SK-N-SH (cell line): ENCODE measurements around the gene PYGB. TPM values are rescaled to one million over a fixed set of nuclear protein-coding genes. Genes with fewer than 3 reads are reported as not detected.
A peak's percentile ranks its signal among the peaks of the same experiment; 100 is the strongest.

Experiments used
- CTCF ChIA-PET: fragments of 300-600, 350-600 bp; formaldehyde crosslinking; extraction: SDS; loops from one replicate; lab custom pipeline; 2021; lab: Yijun Ruan, JAX
- POLR2A ChIA-PET: fragments of 350-600 bp; sonication (Branson Sonifier 250); formaldehyde crosslinking; extraction: SDS; loops from one replicate; lab custom pipeline; 2020; ENCODE audit warnings: antibody characterized with exemption, inconsistent platforms; lab: Yijun Ruan, JAX
- DNase-seq: peaks from one replicate; pipeline ENCODE4 v3.0.0; 2012
- H2AFZ ChIP-seq: fragments of 200-600 bp; sonication (generic); 2 replicates; pipeline ENCODE4 v1.8.1; 2016; ENCODE audit warnings: antibody characterized with exemption, mild to moderate bottlenecking, low read depth
- H3F3A ChIP-seq: fragments of 200-600 bp; sonication (generic); replicated peaks from 2 replicates; pipeline ENCODE3; 2016; ENCODE audit warnings: antibody characterized with exemption, mild to moderate bottlenecking; ENCODE audit not compliant: insufficient read depth
- H3K27ac ChIP-seq, 2 experiments: fragments of 200-500 bp in 1 of 2; fragments of 200-600 bp in 1 of 2; sonication (Bioruptor generic) in 1 of 2; sonication (generic), shearing (Covaris generic) in 1 of 2; 2 replicates each; pipeline versions ENCODE4 v1.5.1 to v1.6.1; 2014 to 2016; ENCODE audit warnings: low read depth in 2 of 2, inconsistent platforms in 1 of 2, low read length in 1 of 2, mild to moderate bottlenecking in 1 of 2, mixed read lengths in 1 of 2
- H3K27me3 ChIP-seq: fragments of 200-600 bp; sonication (generic), shearing (Covaris generic); 2 replicates; pipeline ENCODE4 v1.6.1; 2016; ENCODE audit warnings: mixed run types; ENCODE audit not compliant: insufficient read depth
- H3K36me3 ChIP-seq, 2 experiments: fragments of 200-500 bp in 1 of 2; fragments of 200-600 bp in 1 of 2; sonication (Bioruptor generic) in 1 of 2; sonication (generic) in 1 of 2; replicated peaks in 1 of 2; 2 replicates each; pipeline versions ENCODE3 to v1.5.1; 2014 to 2016; ENCODE audit warnings: low read length in 1 of 2, mild to moderate bottlenecking in 1 of 2; ENCODE audit not compliant: insufficient read depth in 2 of 2, control insufficient read depth in 1 of 2
- H3K4me1 ChIP-seq, 2 experiments: fragments of 200-500 bp in 1 of 2; fragments of 200-600 bp in 1 of 2; sonication (Bioruptor generic) in 1 of 2; sonication (generic), shearing (Covaris generic) in 1 of 2; 2 replicates each; pipeline versions ENCODE4 v1.5.1 to v1.6.1; 2014 to 2016; ENCODE audit warnings: low read depth in 1 of 2, low read length in 1 of 2, mixed run types in 1 of 2; ENCODE audit not compliant: insufficient read depth in 2 of 2, control insufficient read depth in 1 of 2
- H3K4me2 ChIP-seq: fragments of 200-600 bp; sonication (generic), shearing (Covaris generic); 2 replicates; pipeline ENCODE4 v1.6.1; 2017; ENCODE audit warnings: mixed run types
- H3K4me3 ChIP-seq, 2 experiments: fragments of 200-500 bp in 1 of 2; fragments of 200-600 bp in 1 of 2; sonication (Bioruptor generic) in 1 of 2; sonication (generic), shearing (Covaris generic) in 1 of 2; 2 replicates each; pipeline versions ENCODE4 v1.5.1 to v1.8.1; 2014 to 2016; ENCODE audit warnings: low read depth in 2 of 2, inconsistent platforms in 1 of 2, low read length in 1 of 2, mild to moderate bottlenecking in 1 of 2, mixed read lengths in 1 of 2, moderate library complexity in 1 of 2
- H3K79me2 ChIP-seq: fragments of 200-600 bp; sonication (generic); 2 replicates; pipeline ENCODE4 v1.8.1; 2017; ENCODE audit warnings: mild to moderate bottlenecking; ENCODE audit not compliant: insufficient read depth
- H3K9ac ChIP-seq: fragments of 200-600 bp; sonication (generic); 2 replicates; pipeline ENCODE4 v1.6.1; 2017; ENCODE audit warnings: mixed run types
- H3K9me2 ChIP-seq: fragments of 200-600 bp; sonication (generic); 2 replicates; pipeline ENCODE4 v1.6.1; 2017; ENCODE audit warnings: mixed run types
- H3K9me3 ChIP-seq: fragments of 200-600 bp; sonication (generic); 2 replicates; pipeline ENCODE4 v1.6.1; 2017; ENCODE audit warnings: mixed run types, mild to moderate bottlenecking, moderate library complexity
- H4K20me1 ChIP-seq: fragments of 200-600 bp; sonication (generic); 2 replicates; pipeline ENCODE4 v1.6.1; 2017; ENCODE audit warnings: mild to moderate bottlenecking, mixed run types; ENCODE audit not compliant: insufficient read depth
- CHD2 ChIP-seq: fragments of 150-350 bp; IDR thresholded peaks from 2 replicates; pipeline ENCODE4 v1.6.1; 2018; ENCODE audit warnings: low read length; ENCODE audit not compliant: partially characterized antibody
- EP300 ChIP-seq, 2 experiments: IDR thresholded peaks; 2 replicates each; pipeline versions ENCODE4 v1.4.0 to v1.6.1; 2012; ENCODE audit warnings: borderline replicate concordance in 1 of 2, low read depth in 1 of 2, low read length in 1 of 2
- FOSL2 ChIP-seq: IDR thresholded peaks from 2 replicates; pipeline ENCODE4 v1.4.0; 2012; ENCODE audit warnings: low read depth, mild to moderate bottlenecking, moderate library complexity, borderline replicate concordance
- JUND ChIP-seq: IDR thresholded peaks from 2 replicates; pipeline ENCODE4 v1.4.0; 2012
- NFIC ChIP-seq: IDR thresholded peaks from 2 replicates; pipeline ENCODE4 v1.4.0; 2012; ENCODE audit warnings: borderline replicate concordance
- POLR2AphosphoS5 ChIP-seq: IDR thresholded peaks from 2 replicates; pipeline ENCODE4 v1.6.1; 2012; ENCODE audit warnings: low read depth, low read length
- YY1 ChIP-seq: IDR thresholded peaks from 2 replicates; pipeline ENCODE4 v1.4.0; 2012; ENCODE audit warnings: low read depth, mild to moderate bottlenecking
- WGBS: methylation state at CpG from one replicate; pipeline ENCODE4 v1.1.6; 2017; ENCODE audit warnings: low lambda C conversion rate; 5-methylcytosine and 5-hydroxymethylcytosine counted together
- polyA plus RNA-seq, 3 experiments: library from polyadenylated mRNA; depleted of rRNA; stranded (reverse); fragments of >200 nt; gene quantifications; 2 replicates each; pipeline ENCODE4 v1.2.3, GENCODE V29; 2012
- TF ChIP-seq, protein P1 (sequence below): IDR thresholded peaks from 2 replicates; pipeline ENCODE4; 2012
- TF ChIP-seq, protein P2 (sequence below): IDR thresholded peaks from 2 replicates; pipeline ENCODE4 v1.4.0; 2012; ENCODE audit warnings: low read depth
- TF ChIP-seq, protein P3 (sequence below): fragments of 150-350 bp; IDR thresholded peaks from 2 replicates; pipeline ENCODE4 v1.6.1; 2016; ENCODE audit warnings: mild to moderate bottlenecking, low read depth, low read length

Gene PYGB
- polyA plus RNA-seq, 1 of the 3 experiments (the other 2 are of a cell fraction), result 35.8 TPM

DNA sequence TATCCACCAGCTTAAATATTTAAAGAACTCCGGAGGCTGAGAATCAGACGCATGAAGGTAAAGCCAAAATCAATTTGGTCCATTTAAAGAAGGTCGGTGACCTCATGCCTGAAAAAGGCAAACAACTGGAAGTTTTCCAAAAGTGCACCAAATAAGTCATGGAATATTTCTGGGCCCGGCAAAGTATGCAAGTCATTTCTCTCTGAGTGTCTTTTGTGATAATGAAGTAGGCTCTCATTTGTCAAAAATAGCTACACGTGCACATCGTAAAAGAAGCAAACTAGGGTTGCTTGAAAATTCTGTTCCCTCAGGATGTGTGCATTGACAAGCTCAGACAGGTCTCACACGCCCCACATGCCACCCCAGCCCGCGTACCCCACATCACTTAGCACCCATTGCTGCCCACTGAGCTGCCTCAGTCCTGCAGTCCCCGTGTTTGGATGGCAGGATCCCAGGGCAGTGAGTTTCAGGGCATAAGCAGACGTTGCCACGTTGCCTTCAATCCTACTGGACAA lies 20.5 kb upstream of the PYGB start:
- CTCF ChIA-PET, result interaction anchor here (1.4 kb wide), 1 partner anchor 67 kb away, joined by 3 read pairs; no protein-coding TSS in a partner anchor
- H3K27ac ChIP-seq, result peak overlapping the region; percentile 56 to 84
- H3K4me3 ChIP-seq, result no peak overlapping the region
- H3K9ac ChIP-seq, result peak overlapping the region; percentile 35; the same call in 1 of the 2 replicates
- no peak for DNase-seq
- H2AFZ ChIP-seq, result no peak overlapping the region
- no peaks in the 10 kb centered on the region for H3K9me2 ChIP-seq
- WGBS, result 49% methylated on average over 12 of the region's 12 CpGs
- peak overlapping the region; percentile 44 for H3K4me2 ChIP-seq
- H3F3A ChIP-seq, result peaks cover 20% of the 10 kb centered on the region
- H3K9me3 ChIP-seq, result no peaks in the 10 kb centered on the region
- H3K79me2 ChIP-seq, result no peaks in the 10 kb centered on the region
- H3K4me1 ChIP-seq, result peaks cover 20 to 34% of the 10 kb centered on the region in 2 experiments; a peak in 3 of 4 replicates
- peaks cover 0 to 5% of the 10 kb centered on the region in 2 experiments for H3K36me3 ChIP-seq
- TF ChIP-seq FOSL2 (peak; percentile 33; the same call in 1 of the 2 replicates), JUND (0 out of 2 replicates have a peak, but pooled peaks have one; percentile 25), POLR2AphosphoS5 (no peak), NFIC (peak; percentile 77), EP300 (IDR thresholded peaks at IDR 0.05; ENCODE audit: borderline replicate concordance in 1 of 2, low read depth in 1 of 2, low read length in 1 of 2) (0 out of 4 replicates have a peak, but pooled peaks of 1 of the 2 experiments have one; percentile 4)
- TF ChIP-seq, protein P1, sequence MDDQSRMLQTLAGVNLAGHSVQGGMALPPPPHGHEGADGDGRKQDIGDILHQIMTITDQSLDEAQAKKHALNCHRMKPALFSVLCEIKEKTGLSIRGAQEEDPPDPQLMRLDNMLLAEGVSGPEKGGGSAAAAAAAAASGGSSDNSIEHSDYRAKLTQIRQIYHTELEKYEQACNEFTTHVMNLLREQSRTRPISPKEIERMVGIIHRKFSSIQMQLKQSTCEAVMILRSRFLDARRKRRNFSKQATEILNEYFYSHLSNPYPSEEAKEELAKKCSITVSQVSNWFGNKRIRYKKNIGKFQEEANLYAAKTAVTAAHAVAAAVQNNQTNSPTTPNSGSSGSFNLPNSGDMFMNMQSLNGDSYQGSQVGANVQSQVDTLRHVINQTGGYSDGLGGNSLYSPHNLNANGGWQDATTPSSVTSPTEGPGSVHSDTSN, result peak; percentile 31; the same call in 1 of the 2 replicates
- TF ChIP-seq, all 33 proteins: peak for 5
- no peaks in the 10 kb centered on the region for H3K27me3 ChIP-seq
- no peaks in the 10 kb centered on the region for H4K20me1 ChIP-seq
- POLR2A ChIA-PET, result interaction anchor here (1.1 kb wide), 1 partner anchor 21 kb away, joined by 3 read pairs; the partner anchor contains the start of gene PYGB

DNA sequence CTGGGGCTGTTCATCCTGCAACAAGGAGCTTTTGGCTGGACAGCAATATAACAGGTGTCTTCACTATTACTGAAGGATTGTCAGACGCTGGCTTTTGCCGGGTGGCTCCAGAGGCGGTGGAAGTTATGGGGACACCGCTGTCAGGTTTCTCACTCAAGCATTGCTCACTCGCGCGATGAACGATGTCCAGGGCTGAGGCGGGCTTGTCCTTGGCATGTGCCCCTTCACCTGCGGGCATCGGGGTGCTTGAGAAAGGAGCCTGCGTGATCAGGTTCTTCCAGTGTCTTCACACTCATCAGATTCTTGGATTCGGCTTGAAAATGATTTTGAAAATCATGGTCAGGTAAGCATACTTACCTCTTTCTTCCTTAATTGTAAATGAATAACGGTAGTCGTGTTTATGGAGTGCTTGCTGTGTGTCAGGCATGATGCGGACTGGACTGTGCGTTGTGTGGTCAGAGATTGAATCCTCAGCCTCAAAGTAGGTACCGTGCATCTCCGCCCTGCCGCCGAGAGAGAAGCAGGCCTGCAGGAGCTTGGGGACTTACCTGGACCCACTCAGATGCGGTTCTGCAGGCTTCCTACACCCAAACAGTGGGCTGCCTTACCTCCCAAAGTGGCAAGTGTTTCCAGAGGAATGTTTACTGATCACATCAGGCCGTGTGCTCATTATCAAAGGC lies 18.3 kb upstream of the PYGB start:
- no peak overlapping the region for H2AFZ ChIP-seq
- no peaks in the 10 kb centered on the region for H3K9me3 ChIP-seq
- no peak for DNase-seq
- peaks cover 13% of the 10 kb centered on the region for H3F3A ChIP-seq
- no peaks in the 10 kb centered on the region for H3K79me2 ChIP-seq
- no peak overlapping the region for H3K4me3 ChIP-seq
- H3K9me2 ChIP-seq, result no peaks in the 10 kb centered on the region
- H4K20me1 ChIP-seq, result no peaks in the 10 kb centered on the region
- H3K36me3 ChIP-seq, result peaks cover 0 to 5% of the 10 kb centered on the region in 2 experiments
- TF ChIP-seq NFIC (no peak), YY1 (no peak), CHD2 (no peak)
- TF ChIP-seq, protein P2, sequence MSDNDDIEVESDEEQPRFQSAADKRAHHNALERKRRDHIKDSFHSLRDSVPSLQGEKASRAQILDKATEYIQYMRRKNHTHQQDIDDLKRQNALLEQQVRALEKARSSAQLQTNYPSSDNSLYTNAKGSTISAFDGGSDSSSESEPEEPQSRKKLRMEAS, result no peak
- TF ChIP-seq, protein P3, sequence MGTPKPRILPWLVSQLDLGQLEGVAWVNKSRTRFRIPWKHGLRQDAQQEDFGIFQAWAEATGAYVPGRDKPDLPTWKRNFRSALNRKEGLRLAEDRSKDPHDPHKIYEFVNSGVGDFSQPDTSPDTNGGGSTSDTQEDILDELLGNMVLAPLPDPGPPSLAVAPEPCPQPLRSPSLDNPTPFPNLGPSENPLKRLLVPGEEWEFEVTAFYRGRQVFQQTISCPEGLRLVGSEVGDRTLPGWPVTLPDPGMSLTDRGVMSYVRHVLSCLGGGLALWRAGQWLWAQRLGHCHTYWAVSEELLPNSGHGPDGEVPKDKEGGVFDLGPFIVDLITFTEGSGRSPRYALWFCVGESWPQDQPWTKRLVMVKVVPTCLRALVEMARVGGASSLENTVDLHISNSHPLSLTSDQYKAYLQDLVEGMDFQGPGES, result no peak
- TF ChIP-seq, all 33 proteins: peak for 0
- POLR2A ChIA-PET, result no interaction called here
- CTCF ChIA-PET, result no interaction called here
- Histone ChIP-seq H3K4me2 (no peak overlapping the region), H3K9ac (no peak overlapping the region), H3K4me1 (peaks cover 22 to 30% of the 10 kb centered on the region in 2 experiments; a peak in 3 of 4 replicates), H3K27me3 (no peaks in the 10 kb centered on the region), H3K27ac (no peak overlapping the region)
- WGBS, result 94% methylated on average over 22 of the region's 23 CpGs
